Stomach (tissue), 4 donors: Measurements from ENCODE around the gene SH3RF2.

Experiments
- POLR2A ChIP-seq, 4 donors: fragments of 450-650 bp; IDR thresholded peaks; one replicate each; pipeline ENCODE4 v1.6.1; 2016; ENCODE audit warnings: antibody characterized with exemption in 4 of 4, control low read depth in 2 of 4, mild to moderate bottlenecking in 1 of 4, moderate library complexity in 1 of 4
- TF ChIP-seq, protein P1 (sequence below), 7 experiments: fragments of 450-650 bp in 4 of 7; fragments of 200-600 bp in 3 of 7; sonication (generic) in 3 of 7; IDR thresholded peaks; one replicate each; pipeline ENCODE4 v1.5.1; 2016 to 2019; ENCODE audit warnings: antibody characterized with exemption in 7 of 7, control low read depth in 2 of 7, mild to moderate bottlenecking in 1 of 7

DNA sequence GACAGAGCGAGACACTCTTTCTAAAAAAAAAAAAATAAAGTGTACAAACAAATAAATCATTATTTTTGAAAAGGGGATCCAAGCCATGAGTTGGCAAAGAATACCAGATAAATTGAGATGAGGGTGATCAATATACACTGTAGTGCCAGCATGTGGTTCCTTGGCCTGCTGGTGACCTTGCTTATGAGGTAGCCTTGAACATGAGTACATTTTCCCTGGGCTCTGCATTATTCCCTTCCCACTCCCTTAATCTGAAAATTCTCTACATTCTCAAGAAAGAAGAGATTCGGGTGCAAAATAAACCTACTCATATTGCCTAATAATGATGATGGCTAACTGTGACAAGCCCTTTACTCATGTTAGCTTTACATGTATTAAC is 33.3 kb downstream of the SH3RF2 start:
- no peak for TF ChIP-seq POLR2A (IDR thresholded peaks at IDR 0.05)
- TF ChIP-seq, protein P1, sequence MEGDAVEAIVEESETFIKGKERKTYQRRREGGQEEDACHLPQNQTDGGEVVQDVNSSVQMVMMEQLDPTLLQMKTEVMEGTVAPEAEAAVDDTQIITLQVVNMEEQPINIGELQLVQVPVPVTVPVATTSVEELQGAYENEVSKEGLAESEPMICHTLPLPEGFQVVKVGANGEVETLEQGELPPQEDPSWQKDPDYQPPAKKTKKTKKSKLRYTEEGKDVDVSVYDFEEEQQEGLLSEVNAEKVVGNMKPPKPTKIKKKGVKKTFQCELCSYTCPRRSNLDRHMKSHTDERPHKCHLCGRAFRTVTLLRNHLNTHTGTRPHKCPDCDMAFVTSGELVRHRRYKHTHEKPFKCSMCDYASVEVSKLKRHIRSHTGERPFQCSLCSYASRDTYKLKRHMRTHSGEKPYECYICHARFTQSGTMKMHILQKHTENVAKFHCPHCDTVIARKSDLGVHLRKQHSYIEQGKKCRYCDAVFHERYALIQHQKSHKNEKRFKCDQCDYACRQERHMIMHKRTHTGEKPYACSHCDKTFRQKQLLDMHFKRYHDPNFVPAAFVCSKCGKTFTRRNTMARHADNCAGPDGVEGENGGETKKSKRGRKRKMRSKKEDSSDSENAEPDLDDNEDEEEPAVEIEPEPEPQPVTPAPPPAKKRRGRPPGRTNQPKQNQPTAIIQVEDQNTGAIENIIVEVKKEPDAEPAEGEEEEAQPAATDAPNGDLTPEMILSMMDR (IDR thresholded peaks at IDR 0.05) = no peak
